NCI-H524 (cell line): ENCODE data around the gene IGF2BP2.

Experiments
- DNase-seq, 2 experiments: peaks; one replicate each; lab custom pipeline; 2025; lab: John Stamatoyannopoulos, UW

Gene IGF2BP2

DNA sequence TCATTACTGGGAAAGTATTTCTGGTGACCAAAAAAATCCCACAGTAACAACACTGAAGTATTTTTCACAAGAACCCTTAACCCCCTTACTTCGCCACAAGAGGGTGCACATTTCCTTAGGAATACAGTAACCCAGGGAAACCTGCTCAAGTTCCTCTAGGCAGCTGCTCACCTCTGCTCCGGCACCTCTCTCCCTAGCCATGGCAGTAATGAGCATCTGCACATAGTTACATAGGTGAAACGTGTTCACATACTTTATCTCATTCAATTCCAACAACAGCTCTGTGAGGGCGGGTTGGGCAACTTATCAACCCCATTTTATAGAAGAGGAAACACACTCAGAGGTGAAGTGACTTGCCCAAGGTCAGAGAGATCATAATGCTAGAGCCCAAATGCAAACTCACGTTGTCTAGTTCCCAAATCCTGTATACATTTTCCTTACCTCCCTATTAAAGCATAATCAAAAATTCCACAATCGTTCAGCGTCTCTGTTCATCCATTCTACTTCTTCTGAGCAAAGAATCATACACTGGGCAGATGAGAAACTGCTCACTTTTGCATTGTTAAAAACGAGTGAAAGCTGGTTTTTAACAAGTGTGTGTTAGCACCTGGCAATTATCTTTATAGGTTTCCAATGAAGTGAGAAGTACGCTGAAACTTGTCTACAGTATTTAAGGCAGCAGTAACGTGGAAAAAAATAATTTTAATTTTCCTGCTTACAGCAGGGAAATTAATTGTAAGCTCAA, 90.7 kb downstream of the IGF2BP2 start:
- DNase-seq, result peak; percentile 82 to 91

- DNase-seq, result no peak
Measured at GRCh38 chr3:185732782-185733181, 92.1 kb downstream of the IGF2BP2 start.

GRCh38 chr3:185730550-185730949, 94.3 kb downstream of the IGF2BP2 start:
- DNase-seq, result no peak

DNA sequence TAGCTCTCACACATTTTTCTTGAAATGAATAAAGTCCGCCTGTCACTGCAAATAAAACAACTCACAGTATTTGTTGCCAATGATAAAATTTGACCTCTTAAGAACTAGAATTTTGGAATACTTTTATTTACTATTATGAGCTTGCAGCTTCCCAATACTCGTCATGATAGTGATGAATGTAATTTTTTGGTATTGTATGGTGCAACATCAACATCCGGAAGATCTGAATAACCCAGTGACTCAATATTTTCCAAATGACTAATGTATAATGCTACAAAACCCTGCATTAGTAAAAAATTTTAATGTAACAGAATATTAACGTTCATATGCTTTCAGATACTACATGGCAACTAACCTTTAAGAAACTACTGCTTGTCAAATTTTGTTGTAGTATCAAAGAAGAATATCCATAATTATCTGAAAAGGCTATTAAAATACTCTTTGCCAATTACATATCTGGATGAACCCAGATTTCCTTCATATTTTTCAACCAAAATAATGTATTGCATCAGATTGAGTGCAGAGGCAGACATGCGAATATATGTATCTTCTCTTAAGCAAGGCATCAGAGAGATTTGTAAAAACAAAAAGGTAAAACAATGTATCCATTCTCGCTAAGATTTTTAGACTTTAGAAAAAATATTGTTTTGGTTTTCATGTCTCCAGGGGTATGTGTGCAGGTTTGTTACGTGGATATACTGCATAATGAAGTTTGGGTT, 95.3 kb downstream of the IGF2BP2 start:
- DNase-seq, result no peak

GRCh38 chr3:185728630-185729336, 96.1 kb downstream of the IGF2BP2 start:
- DNase-seq, result no peak

- no peak for DNase-seq
Measured at GRCh38 chr3:185727873-185728272, 97.0 kb downstream of the IGF2BP2 start.

GRCh38 chr3:185726254-185726967, 98.4 kb downstream of the IGF2BP2 start:
- no peak for DNase-seq

DNA sequence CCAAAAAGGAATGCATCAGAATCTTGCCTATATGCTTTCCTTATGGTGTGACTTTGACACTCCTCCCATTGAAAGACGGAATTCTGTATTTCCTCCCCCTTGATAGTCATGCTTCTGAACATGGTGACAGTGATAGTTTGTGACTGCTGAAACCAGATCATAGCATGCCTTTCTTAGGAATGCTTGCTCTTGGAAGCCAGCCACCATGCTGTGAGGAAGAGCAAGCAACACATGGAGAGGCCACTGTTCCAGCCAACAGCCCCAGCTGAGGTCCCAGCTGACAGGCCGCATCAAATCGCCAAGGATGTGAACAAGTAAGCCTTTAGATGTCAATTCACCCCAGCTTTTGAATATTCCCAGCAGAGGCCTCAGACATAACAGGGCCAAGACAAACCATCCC, 100.1 kb downstream of the IGF2BP2 start:
- DNase-seq, result no peak

GRCh38 chr3:185724251-185724650, 100.6 kb downstream of the IGF2BP2 start:
- no peak for DNase-seq

DNA sequence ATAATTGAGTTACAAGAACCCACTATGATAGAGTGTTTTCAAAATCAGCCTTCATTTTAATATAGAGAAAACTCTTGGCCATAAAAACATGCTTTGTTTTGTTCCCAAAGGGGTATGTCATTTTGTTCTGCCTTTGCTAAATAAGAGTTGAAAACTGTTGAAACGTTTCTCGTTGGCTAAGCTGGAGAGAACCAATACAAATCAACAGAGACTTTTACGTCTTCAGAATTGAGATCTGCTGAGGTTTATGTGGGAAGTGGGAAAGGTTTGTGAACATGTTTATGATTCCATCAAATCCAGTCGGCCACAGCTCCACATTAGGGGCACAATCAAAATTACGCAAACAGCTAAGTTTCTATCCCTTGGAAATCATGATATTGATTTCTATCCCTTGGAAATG, 102.0 kb downstream of the IGF2BP2 start:
- DNase-seq, result no peak

DNA sequence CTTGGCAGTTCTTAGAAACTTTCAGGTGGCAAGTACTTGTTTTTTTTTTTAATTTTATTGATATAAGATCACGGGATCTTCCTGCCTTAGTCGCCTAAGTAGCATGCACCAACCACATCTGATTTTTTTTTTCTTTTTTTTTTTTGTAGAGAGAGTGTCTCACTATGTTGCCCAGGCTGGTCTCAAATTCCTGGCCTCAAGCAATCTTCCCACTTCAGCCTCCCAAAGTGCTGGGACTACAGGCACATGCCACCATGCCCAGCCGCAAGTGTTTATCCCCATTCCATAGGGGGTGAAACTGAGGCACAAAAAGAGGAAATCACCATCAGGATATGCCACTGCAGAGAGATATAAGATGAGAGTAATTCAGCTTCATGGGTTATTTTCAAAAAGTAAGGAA, 102.9 kb downstream of the IGF2BP2 start:
- DNase-seq, result no peak

DNA sequence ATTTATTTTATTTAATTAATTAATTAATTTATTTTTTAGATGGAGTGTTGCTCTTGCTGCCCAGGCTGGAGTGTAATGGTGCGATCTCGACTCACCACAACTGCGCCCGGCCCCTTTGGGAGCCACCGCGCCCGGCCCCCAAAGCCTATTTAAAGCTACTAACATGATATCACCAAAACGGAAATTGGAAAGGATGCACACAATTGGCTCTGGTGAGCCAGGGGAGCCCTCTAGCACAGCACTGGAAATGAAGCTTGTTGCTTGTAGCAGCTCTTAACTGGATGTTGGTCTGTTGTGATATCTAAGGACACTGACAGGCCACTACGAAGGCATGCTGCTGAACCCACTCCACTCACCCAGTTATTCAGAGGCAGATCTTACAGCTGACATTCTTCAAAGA, 104.5 kb downstream of the IGF2BP2 start:
- no peak for DNase-seq

DNA sequence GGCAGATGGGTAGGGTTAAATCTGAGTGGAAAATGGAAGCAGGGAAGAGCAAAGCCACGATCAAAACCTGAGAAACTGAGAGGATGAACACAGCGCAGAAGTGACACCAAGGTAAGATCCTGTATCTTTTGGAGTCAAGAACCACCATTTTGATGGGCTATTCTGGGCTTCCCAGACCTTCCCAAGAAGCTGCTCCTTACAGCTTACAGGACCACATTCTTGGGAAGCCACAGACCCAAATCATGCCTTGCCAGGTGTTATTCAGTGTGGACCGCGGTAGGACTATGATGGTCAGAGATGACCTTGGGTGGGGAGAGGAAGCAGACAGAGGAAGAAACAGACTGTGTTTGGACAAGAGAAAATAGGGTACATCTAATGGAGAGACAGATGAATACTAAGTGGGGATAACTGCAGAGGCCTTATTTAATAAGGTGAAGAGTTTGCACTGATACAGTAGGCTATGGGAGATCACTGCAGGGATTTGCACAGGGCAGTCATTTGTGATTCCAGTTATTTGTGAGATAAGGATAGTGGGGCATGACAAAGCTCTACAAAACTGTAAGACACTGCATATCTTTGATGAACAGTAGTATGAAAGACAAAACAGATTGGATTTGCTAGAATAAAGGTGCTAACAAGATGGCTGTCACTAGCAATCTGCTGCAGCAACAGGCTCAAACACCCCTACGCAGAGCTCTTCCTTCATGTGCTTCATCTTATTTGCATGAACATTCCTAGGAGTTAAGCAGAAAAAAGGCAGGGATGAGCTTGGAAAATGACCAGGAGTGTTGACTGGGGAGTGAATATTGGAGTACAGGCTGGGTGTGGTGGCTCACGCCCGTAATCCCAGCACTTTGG, 105.9 kb downstream of the IGF2BP2 start:
- DNase-seq, result no peak

- peak in 1 of 2 experiments; percentile 49 for DNase-seq
Measured at GRCh38 chr3:185717627-185718402, 107.0 kb downstream of the IGF2BP2 start.

DNA sequence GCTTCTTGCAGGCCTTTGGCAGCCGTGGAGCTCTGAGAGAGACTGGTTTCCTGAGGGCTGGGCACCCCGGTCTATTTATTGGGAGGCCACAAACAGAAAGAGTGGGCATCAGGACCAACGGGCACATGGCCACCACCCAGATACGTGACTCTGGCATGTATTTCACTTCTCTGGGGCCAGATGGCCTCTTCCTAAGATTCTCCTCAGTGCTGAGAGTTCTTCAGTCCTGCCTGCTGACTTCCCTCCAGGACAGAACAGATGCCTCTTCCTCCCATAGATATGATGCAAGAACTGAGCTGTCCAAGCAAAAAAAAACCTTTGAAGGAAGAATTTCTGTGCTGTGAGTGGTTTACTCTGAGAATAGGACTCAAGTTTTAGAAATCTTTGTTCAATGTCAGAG, 107.7 kb downstream of the IGF2BP2 start:
- DNase-seq, result peak; percentile 70 to 94

GRCh38 chr3:185716436-185717108, 108.3 kb downstream of the IGF2BP2 start:
- DNase-seq, result peak in 1 of 2 experiments; percentile 60

- no peak for DNase-seq
Measured at GRCh38 chr3:185715091-185715490, 109.8 kb downstream of the IGF2BP2 start.

- no peak for DNase-seq
Measured at GRCh38 chr3:185714085-185714484, 110.8 kb downstream of the IGF2BP2 start.

- no peak for DNase-seq
Measured at GRCh38 chr3:185713015-185713414, 111.8 kb downstream of the IGF2BP2 start.

GRCh38 chr3:185712337-185712736, 112.5 kb downstream of the IGF2BP2 start:
- no peak for DNase-seq
